Germinal center (tissue), 1 donor: Measurements from ENCODE around the gene NTNG1.

Experiments used
- DNase-seq: peaks from one replicate; pipeline ENCODE4 v3.0.0; 2012; ENCODE audit warnings: mixed read lengths, low spot score

Gene NTNG1

GRCh38 chr1:107327446-107327845 lies 186.6 kb downstream of the NTNG1 start:
- no peak for DNase-seq

- DNase-seq: no peak
Observed at GRCh38 chr1:107328087-107328486, 187.2 kb downstream of the NTNG1 start.

GRCh38 chr1:107339775-107340174 lies 198.9 kb downstream of the NTNG1 start:
- no peak for DNase-seq

GRCh38 chr1:107342316-107342715 lies 201.5 kb downstream of the NTNG1 start:
- no peak for DNase-seq

- DNase-seq: no peak
Observed at GRCh38 chr1:107342768-107343167, 201.9 kb downstream of the NTNG1 start.

GRCh38 chr1:107343601-107344000 lies 202.8 kb downstream of the NTNG1 start:
- DNase-seq: no peak

- no peak for DNase-seq
Observed at GRCh38 chr1:107344268-107344760, 203.5 kb downstream of the NTNG1 start.

- DNase-seq: no peak
Observed at GRCh38 chr1:107344836-107345235, 204.0 kb downstream of the NTNG1 start.

GRCh38 chr1:107352850-107353249 lies 212.0 kb downstream of the NTNG1 start:
- no peak for DNase-seq

- no peak for DNase-seq
Observed at GRCh38 chr1:107357376-107357775, 216.5 kb downstream of the NTNG1 start.

GRCh38 chr1:107358619-107359327 lies 217.9 kb downstream of the NTNG1 start:
- peak; percentile 4 for DNase-seq

- peak; percentile 36 for DNase-seq
Observed at GRCh38 chr1:107359472-107360241, 218.8 kb downstream of the NTNG1 start.

GRCh38 chr1:107362468-107363140 lies 221.8 kb downstream of the NTNG1 start:
- DNase-seq: no peak

GRCh38 chr1:107363154-107363553 lies 222.3 kb downstream of the NTNG1 start:
- DNase-seq: no peak

- DNase-seq: no peak
Observed at GRCh38 chr1:107365527-107366240, 224.8 kb downstream of the NTNG1 start.

- no peak for DNase-seq
Observed at GRCh38 chr1:107378426-107378825, 237.6 kb downstream of the NTNG1 start.

GRCh38 chr1:107378866-107379265 lies 238.0 kb downstream of the NTNG1 start:
- no peak for DNase-seq

GRCh38 chr1:107379826-107380225 lies 239.0 kb downstream of the NTNG1 start:
- no peak for DNase-seq

- peak; percentile 6 for DNase-seq
Observed at GRCh38 chr1:107389410-107390396, 248.9 kb downstream of the NTNG1 start.

GRCh38 chr1:107394301-107394700 lies 253.5 kb downstream of the NTNG1 start:
- no peak for DNase-seq

- DNase-seq: no peak
Observed at GRCh38 chr1:107401704-107402103, 260.9 kb downstream of the NTNG1 start.
